Neural crest cell (in vitro differentiated cells): ENCODE measurements around the gene SLC9A4. TPM values are rescaled to one million over a fixed set of nuclear protein-coding genes. Genes with fewer than 3 reads are reported as not detected.

ENCODE experiments used
- DNase-seq: peaks from one replicate; pipeline ENCODE4 v3.0.0; 2021; ENCODE audit warnings: low read depth, mixed read lengths, low spot score
- H3K27ac Mint-ChIP-seq: one replicate; pipeline ENCODE4 v1.8.0; 2021; ENCODE audit warnings: mild to moderate bottlenecking, mixed read lengths; ENCODE audit not compliant: unreplicated experiment
- H3K27me3 Mint-ChIP-seq: 2 replicates; pipeline ENCODE4 v1.8.0; 2021; ENCODE audit warnings: low read depth, mild to moderate bottlenecking, mixed read lengths
- H3K36me3 Mint-ChIP-seq: 2 replicates; pipeline ENCODE4 v1.8.0; 2021; ENCODE audit warnings: low read depth, mild to moderate bottlenecking, mixed read lengths
- H3K4me1 Mint-ChIP-seq: 2 replicates; pipeline ENCODE4 v1.8.0; 2021; ENCODE audit warnings: mixed read lengths
- H3K4me3 Mint-ChIP-seq: one replicate; pipeline ENCODE4 v1.8.0; 2021; ENCODE audit warnings: mild to moderate bottlenecking, mixed read lengths
- H3K9me3 Mint-ChIP-seq: 2 replicates; pipeline ENCODE4 v1.8.0; 2021; ENCODE audit warnings: mixed read lengths
- total RNA-seq: library from RNA; stranded (reverse); gene quantifications from 2 replicates; pipeline ENCODE4 v1.2.1, GENCODE V29; 2021
- TF ChIP-seq, protein P1 (sequence below): fragments of 200-600 bp; sonication (generic); conservative IDR thresholded peaks from 2 replicates; pipeline ENCODE4 v1.5.0; 2021; ENCODE audit warnings: antibody characterized with exemption, mild to moderate bottlenecking

The SLC9A4 gene
- total RNA-seq, 1 donor from 2014 or later, result not detected

GRCh38 chr2:102428573-102428972 lies 44.5 kb upstream of the SLC9A4 start:
- H3K9me3 Mint-ChIP-seq, result peaks cover 5% of the 10 kb centered on the region
- H3K27ac Mint-ChIP-seq, result no peak overlapping the region
- no peak overlapping the region for H3K4me3 Mint-ChIP-seq
- H3K4me1 Mint-ChIP-seq, result no peaks in the 10 kb centered on the region
- no peaks in the 10 kb centered on the region for H3K36me3 Mint-ChIP-seq
- peaks cover 32% of the 10 kb centered on the region for H3K27me3 Mint-ChIP-seq
- TF ChIP-seq, protein P1, sequence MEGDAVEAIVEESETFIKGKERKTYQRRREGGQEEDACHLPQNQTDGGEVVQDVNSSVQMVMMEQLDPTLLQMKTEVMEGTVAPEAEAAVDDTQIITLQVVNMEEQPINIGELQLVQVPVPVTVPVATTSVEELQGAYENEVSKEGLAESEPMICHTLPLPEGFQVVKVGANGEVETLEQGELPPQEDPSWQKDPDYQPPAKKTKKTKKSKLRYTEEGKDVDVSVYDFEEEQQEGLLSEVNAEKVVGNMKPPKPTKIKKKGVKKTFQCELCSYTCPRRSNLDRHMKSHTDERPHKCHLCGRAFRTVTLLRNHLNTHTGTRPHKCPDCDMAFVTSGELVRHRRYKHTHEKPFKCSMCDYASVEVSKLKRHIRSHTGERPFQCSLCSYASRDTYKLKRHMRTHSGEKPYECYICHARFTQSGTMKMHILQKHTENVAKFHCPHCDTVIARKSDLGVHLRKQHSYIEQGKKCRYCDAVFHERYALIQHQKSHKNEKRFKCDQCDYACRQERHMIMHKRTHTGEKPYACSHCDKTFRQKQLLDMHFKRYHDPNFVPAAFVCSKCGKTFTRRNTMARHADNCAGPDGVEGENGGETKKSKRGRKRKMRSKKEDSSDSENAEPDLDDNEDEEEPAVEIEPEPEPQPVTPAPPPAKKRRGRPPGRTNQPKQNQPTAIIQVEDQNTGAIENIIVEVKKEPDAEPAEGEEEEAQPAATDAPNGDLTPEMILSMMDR, result no peak
- no peak for DNase-seq

DNA sequence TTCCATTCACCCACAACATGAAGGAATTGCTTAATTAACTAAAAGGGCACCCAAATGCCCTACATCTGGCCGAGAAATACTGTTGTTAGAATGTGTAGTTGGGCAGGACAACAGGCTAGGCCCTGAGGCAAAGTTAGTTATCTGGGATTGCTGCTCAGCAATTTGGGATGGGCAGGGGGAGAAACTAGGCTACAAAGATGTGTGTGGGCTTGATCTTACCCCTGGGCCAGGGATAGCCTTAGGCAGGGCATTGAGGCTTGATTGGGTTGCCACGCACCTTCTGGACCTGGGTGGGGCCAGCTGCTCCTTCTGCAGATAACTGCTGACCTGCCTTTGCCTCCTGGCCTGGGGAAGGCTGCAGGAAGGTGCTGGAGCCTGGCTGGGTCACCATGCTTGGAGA lies 40.6 kb upstream of the SLC9A4 start:
- Mint-ChIP-seq H3K27me3 (peaks cover 17% of the 10 kb centered on the region), H3K4me3 (no peak overlapping the region), H3K9me3 (peaks cover 2% of the 10 kb centered on the region), H3K36me3 (no peaks in the 10 kb centered on the region), H3K4me1 (no peaks in the 10 kb centered on the region), H3K27ac (no peak overlapping the region)
- no peak for DNase-seq
- TF ChIP-seq, protein P1, result no peak

- no peaks in the 10 kb centered on the region for H3K4me1 Mint-ChIP-seq
- H3K36me3 Mint-ChIP-seq, result no peaks in the 10 kb centered on the region
- H3K27me3 Mint-ChIP-seq, result peaks cover 6% of the 10 kb centered on the region
- DNase-seq, result no peak
- TF ChIP-seq, protein P1, result no peak
- H3K4me3 Mint-ChIP-seq, result no peak overlapping the region
- no peaks in the 10 kb centered on the region for H3K9me3 Mint-ChIP-seq
- no peak overlapping the region for H3K27ac Mint-ChIP-seq
Measured at GRCh38 chr2:102433973-102434654, 38.9 kb upstream of the SLC9A4 start.

DNA sequence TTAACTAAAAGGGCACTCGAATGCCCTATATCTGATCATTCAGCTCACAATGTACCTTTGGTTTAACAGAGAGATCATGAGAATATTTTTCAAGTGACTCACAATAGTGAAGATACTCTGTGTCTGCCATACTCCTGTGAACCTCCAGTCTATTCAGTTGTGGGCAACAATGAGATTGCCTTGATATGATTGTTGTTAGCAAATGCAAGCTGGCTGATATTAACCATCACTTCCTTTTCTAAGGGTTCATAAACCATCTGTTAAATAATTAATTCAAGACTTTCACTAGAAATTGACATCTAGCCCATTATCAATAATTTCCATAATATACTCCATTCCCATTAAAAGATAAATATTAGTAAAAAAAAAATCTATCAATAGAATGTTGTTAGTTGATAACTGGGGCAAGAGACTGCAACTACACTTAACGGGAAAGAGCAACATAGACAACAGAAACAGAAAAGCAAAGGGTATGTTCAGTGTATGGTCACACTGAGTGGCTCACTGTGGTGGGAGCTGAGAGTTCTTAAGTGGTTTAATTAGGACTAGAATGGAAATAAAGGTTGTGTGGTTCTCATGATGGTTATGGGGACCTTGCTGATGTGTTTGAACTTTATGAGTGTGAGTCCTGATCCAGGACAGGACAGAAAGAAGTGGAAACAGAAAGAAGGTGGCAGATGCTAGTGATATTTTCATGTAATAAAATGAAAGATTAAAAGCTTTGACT lies 38.2 kb upstream of the SLC9A4 start:
- no peak for DNase-seq
- Mint-ChIP-seq H3K4me3 (no peak overlapping the region), H3K9me3 (no peaks in the 10 kb centered on the region), H3K27me3 (peaks cover 2% of the 10 kb centered on the region), H3K4me1 (no peaks in the 10 kb centered on the region), H3K36me3 (no peaks in the 10 kb centered on the region), H3K27ac (no peak overlapping the region)
- TF ChIP-seq, protein P1, result no peak

- no peak for DNase-seq
- Mint-ChIP-seq H3K4me1 (no peaks in the 10 kb centered on the region), H3K27me3 (peaks cover 2% of the 10 kb centered on the region), H3K9me3 (no peaks in the 10 kb centered on the region), H3K36me3 (no peaks in the 10 kb centered on the region), H3K27ac (no peak overlapping the region), H3K4me3 (no peak overlapping the region)
- TF ChIP-seq, protein P1, result no peak
Measured at GRCh38 chr2:102435741-102436140, 37.3 kb upstream of the SLC9A4 start.
